ENCODE data around the gene DHRS3.
"Not testable (repeated sequence)": the region's sequence is repeated elsewhere in the genome, so short reads cannot be mapped to it uniquely, and the experiment has no call there.

Gene DHRS3

GRCh38 chr1:12656575-12656974 lies 38.6 kb upstream of the DHRS3 start:
- Histone ChIP-seq H3K27ac (ENCODE audit: low read depth, low read length) (no peak overlapping the region), H3K4me1 (ENCODE audit: control insufficient read depth in 1 of 2, insufficient read depth in 2 of 2, low read length in 2 of 2) (no peaks in the 10 kb centered on the region), H3K9ac (ENCODE audit: low read depth in 1 of 2, low read length in 2 of 2) (no peak overlapping the region), H3K27me3 (ENCODE audit: control insufficient read depth in 1 of 2, insufficient read depth in 2 of 2, low read length in 2 of 2) (no peaks in the 10 kb centered on the region), H3K4me3 (ENCODE audit: low read depth in 1 of 2, low read length in 2 of 2) (no peak overlapping the region), H3K9me3 (ENCODE audit: control insufficient read depth in 1 of 2, low read length in 2 of 2) (peaks cover 8 to 14% of the 10 kb centered on the region in 2 donors), H3K36me3 (ENCODE audit: control insufficient read depth in 1 of 2, insufficient read depth in 2 of 2, low read length in 2 of 2) (peaks cover 0 to 2% of the 10 kb centered on the region in 2 donors)

GRCh38 chr1:12654657-12655056 lies 36.6 kb upstream of the DHRS3 start:
- Histone ChIP-seq H3K9me3 (ENCODE audit: control insufficient read depth in 1 of 2, low read length in 2 of 2) (peaks cover 8 to 14% of the 10 kb centered on the region in 2 donors), H3K27me3 (ENCODE audit: control insufficient read depth in 1 of 2, insufficient read depth in 2 of 2, low read length in 2 of 2) (no peaks in the 10 kb centered on the region), H3K4me3 (ENCODE audit: low read depth in 1 of 2, low read length in 2 of 2) (no peak overlapping the region), H3K4me1 (ENCODE audit: control insufficient read depth in 1 of 2, insufficient read depth in 2 of 2, low read length in 2 of 2) (no peaks in the 10 kb centered on the region), H3K9ac (ENCODE audit: low read depth in 1 of 2, low read length in 2 of 2) (no peak overlapping the region), H3K36me3 (ENCODE audit: control insufficient read depth in 1 of 2, insufficient read depth in 2 of 2, low read length in 2 of 2) (peaks cover 0 to 2% of the 10 kb centered on the region in 2 donors), H3K27ac (ENCODE audit: low read depth, low read length) (no peak overlapping the region)

GRCh38 chr1:12654004-12654567 lies 36.1 kb upstream of the DHRS3 start:
- Histone ChIP-seq H3K27ac (ENCODE audit: low read depth, low read length) (no peak overlapping the region), H3K9ac (ENCODE audit: low read depth in 1 of 2, low read length in 2 of 2) (no peak overlapping the region), H3K27me3 (ENCODE audit: control insufficient read depth in 1 of 2, insufficient read depth in 2 of 2, low read length in 2 of 2) (no peaks in the 10 kb centered on the region), H3K36me3 (ENCODE audit: control insufficient read depth in 1 of 2, insufficient read depth in 2 of 2, low read length in 2 of 2) (peaks cover 0 to 2% of the 10 kb centered on the region in 2 donors), H3K4me1 (ENCODE audit: control insufficient read depth in 1 of 2, insufficient read depth in 2 of 2, low read length in 2 of 2) (no peaks in the 10 kb centered on the region), H3K4me3 (ENCODE audit: low read depth in 1 of 2, low read length in 2 of 2) (no peak overlapping the region), H3K9me3 (ENCODE audit: control insufficient read depth in 1 of 2, low read length in 2 of 2) (peaks cover 8 to 14% of the 10 kb centered on the region in 2 donors)

GRCh38 chr1:12649971-12650421 lies 32.0 kb upstream of the DHRS3 start:
- no peaks in the 10 kb centered on the region for H3K36me3 ChIP-seq (ENCODE audit: control insufficient read depth in 1 of 2, insufficient read depth in 2 of 2, low read length in 2 of 2)
- no peak overlapping the region for H3K4me3 ChIP-seq (ENCODE audit: low read depth in 1 of 2, low read length in 2 of 2)
- H3K9me3 ChIP-seq (ENCODE audit: control insufficient read depth in 1 of 2, low read length in 2 of 2), result peaks cover under 1 to 2% of the 10 kb centered on the region in 2 donors
- H3K9ac ChIP-seq (ENCODE audit: low read depth in 1 of 2, low read length in 2 of 2), result no peak overlapping the region
- H3K27me3 ChIP-seq (ENCODE audit: control insufficient read depth in 1 of 2, insufficient read depth in 2 of 2, low read length in 2 of 2), result no peaks in the 10 kb centered on the region
- no peaks in the 10 kb centered on the region for H3K4me1 ChIP-seq (ENCODE audit: control insufficient read depth in 1 of 2, insufficient read depth in 2 of 2, low read length in 2 of 2)
- no peak overlapping the region for H3K27ac ChIP-seq (ENCODE audit: low read depth, low read length)

GRCh38 chr1:12648741-12649140 lies 30.7 kb upstream of the DHRS3 start:
- H3K4me3 ChIP-seq (ENCODE audit: low read depth in 1 of 2, low read length in 2 of 2), result no peak overlapping the region
- H3K36me3 ChIP-seq (ENCODE audit: control insufficient read depth in 1 of 2, insufficient read depth in 2 of 2, low read length in 2 of 2), result no peaks in the 10 kb centered on the region
- H3K27ac ChIP-seq (ENCODE audit: low read depth, low read length), result no peak overlapping the region
- H3K9me3 ChIP-seq (ENCODE audit: control insufficient read depth in 1 of 2, low read length in 2 of 2), result no peaks in the 10 kb centered on the region
- H3K9ac ChIP-seq (ENCODE audit: low read depth in 1 of 2, low read length in 2 of 2), result no peak overlapping the region
- no peaks in the 10 kb centered on the region for H3K27me3 ChIP-seq (ENCODE audit: control insufficient read depth in 1 of 2, insufficient read depth in 2 of 2, low read length in 2 of 2)
- no peaks in the 10 kb centered on the region for H3K4me1 ChIP-seq (ENCODE audit: control insufficient read depth in 1 of 2, insufficient read depth in 2 of 2, low read length in 2 of 2)

GRCh38 chr1:12645401-12645800 lies 27.4 kb upstream of the DHRS3 start:
- H3K4me3 ChIP-seq (ENCODE audit: low read depth in 1 of 2, low read length in 2 of 2); H3K9ac ChIP-seq (ENCODE audit: low read depth in 1 of 2, low read length in 2 of 2); H3K4me1 ChIP-seq (ENCODE audit: control insufficient read depth in 1 of 2, insufficient read depth in 2 of 2, low read length in 2 of 2); H3K27me3 ChIP-seq (ENCODE audit: control insufficient read depth in 1 of 2, insufficient read depth in 2 of 2, low read length in 2 of 2); H3K36me3 ChIP-seq (ENCODE audit: control insufficient read depth in 1 of 2, insufficient read depth in 2 of 2, low read length in 2 of 2); H3K9me3 ChIP-seq (ENCODE audit: control insufficient read depth in 1 of 2, low read length in 2 of 2); H3K27ac ChIP-seq (ENCODE audit: low read depth, low read length): not testable (repeated sequence)

- Histone ChIP-seq H3K27ac (ENCODE audit: low read depth, low read length) (no peak overlapping the region), H3K9me3 (ENCODE audit: control insufficient read depth in 1 of 2, low read length in 2 of 2) (peaks cover 3 to 9% of the 10 kb centered on the region in 2 donors), H3K4me1 (ENCODE audit: control insufficient read depth in 1 of 2, insufficient read depth in 2 of 2, low read length in 2 of 2) (no peaks in the 10 kb centered on the region), H3K36me3 (ENCODE audit: control insufficient read depth in 1 of 2, insufficient read depth in 2 of 2, low read length in 2 of 2) (no peaks in the 10 kb centered on the region), H3K27me3 (ENCODE audit: control insufficient read depth in 1 of 2, insufficient read depth in 2 of 2, low read length in 2 of 2) (no peaks in the 10 kb centered on the region), H3K9ac (ENCODE audit: low read depth in 1 of 2, low read length in 2 of 2) (no peak overlapping the region), H3K4me3 (ENCODE audit: low read depth in 1 of 2, low read length in 2 of 2) (no peak overlapping the region)
Observed at GRCh38 chr1:12644829-12645228, 26.8 kb upstream of the DHRS3 start.

- Histone ChIP-seq H3K9ac (ENCODE audit: low read depth in 1 of 2, low read length in 2 of 2) (no peak overlapping the region), H3K9me3 (ENCODE audit: control insufficient read depth in 1 of 2, low read length in 2 of 2) (peaks cover 8 to 15% of the 10 kb centered on the region in 2 donors), H3K27me3 (ENCODE audit: control insufficient read depth in 1 of 2, insufficient read depth in 2 of 2, low read length in 2 of 2) (no peaks in the 10 kb centered on the region), H3K4me1 (ENCODE audit: control insufficient read depth in 1 of 2, insufficient read depth in 2 of 2, low read length in 2 of 2) (no peaks in the 10 kb centered on the region), H3K27ac (ENCODE audit: low read depth, low read length) (no peak overlapping the region), H3K36me3 (ENCODE audit: control insufficient read depth in 1 of 2, insufficient read depth in 2 of 2, low read length in 2 of 2) (no peaks in the 10 kb centered on the region), H3K4me3 (ENCODE audit: low read depth in 1 of 2, low read length in 2 of 2) (no peak overlapping the region)
Observed at GRCh38 chr1:12644237-12644636, 26.2 kb upstream of the DHRS3 start.

GRCh38 chr1:12643785-12644184 lies 25.8 kb upstream of the DHRS3 start, which contains the start of gene AADACL4:
Gene AADACL4 (plus strand): TSS chr1:12644085. CDS start chr1:12644547, 462 bp downstream.
- H3K36me3 ChIP-seq (ENCODE audit: control insufficient read depth in 1 of 2, insufficient read depth in 2 of 2, low read length in 2 of 2), result no peaks in the 10 kb centered on the region
- no peak within 1 kb of the TSS for H3K27ac ChIP-seq (ENCODE audit: low read depth, low read length)
- no peaks in the 10 kb centered on the region for H3K27me3 ChIP-seq (ENCODE audit: control insufficient read depth in 1 of 2, insufficient read depth in 2 of 2, low read length in 2 of 2)
- no peaks in the 10 kb centered on the region for H3K4me1 ChIP-seq (ENCODE audit: control insufficient read depth in 1 of 2, insufficient read depth in 2 of 2, low read length in 2 of 2)
- H3K9me3 ChIP-seq (ENCODE audit: control insufficient read depth in 1 of 2, low read length in 2 of 2), result peaks cover 12 to 17% of the 10 kb centered on the region in 2 donors
- no peak within 1 kb of the TSS for H3K4me3 ChIP-seq (ENCODE audit: low read depth in 1 of 2, low read length in 2 of 2)
- no peak within 1 kb of the TSS for H3K9ac ChIP-seq (ENCODE audit: low read depth in 1 of 2, low read length in 2 of 2)

- H3K36me3 ChIP-seq (ENCODE audit: control insufficient read depth in 1 of 2, insufficient read depth in 2 of 2, low read length in 2 of 2), result no peaks in the 10 kb centered on the region
- no peak overlapping the region for H3K27ac ChIP-seq (ENCODE audit: low read depth, low read length)
- H3K4me1 ChIP-seq (ENCODE audit: control insufficient read depth in 1 of 2, insufficient read depth in 2 of 2, low read length in 2 of 2), result no peaks in the 10 kb centered on the region
- H3K27me3 ChIP-seq (ENCODE audit: control insufficient read depth in 1 of 2, insufficient read depth in 2 of 2, low read length in 2 of 2), result no peaks in the 10 kb centered on the region
- no peak overlapping the region for H3K4me3 ChIP-seq (ENCODE audit: low read depth in 1 of 2, low read length in 2 of 2)
- H3K9ac ChIP-seq (ENCODE audit: low read depth in 1 of 2, low read length in 2 of 2), result no peak overlapping the region
- H3K9me3 ChIP-seq (ENCODE audit: control insufficient read depth in 1 of 2, low read length in 2 of 2), result peaks cover 12 to 17% of the 10 kb centered on the region in 2 donors
Observed at GRCh38 chr1:12643079-12643478, 25.1 kb upstream of the DHRS3 start.

- no peaks in the 10 kb centered on the region for H3K27me3 ChIP-seq (ENCODE audit: control insufficient read depth in 1 of 2, insufficient read depth in 2 of 2, low read length in 2 of 2)
- no peak overlapping the region for H3K9ac ChIP-seq (ENCODE audit: low read depth in 1 of 2, low read length in 2 of 2)
- H3K4me1 ChIP-seq (ENCODE audit: control insufficient read depth in 1 of 2, insufficient read depth in 2 of 2, low read length in 2 of 2), result no peaks in the 10 kb centered on the region
- H3K9me3 ChIP-seq (ENCODE audit: control insufficient read depth in 1 of 2, low read length in 2 of 2), result peaks cover 12 to 17% of the 10 kb centered on the region in 2 donors
- no peak overlapping the region for H3K27ac ChIP-seq (ENCODE audit: low read depth, low read length)
- H3K36me3 ChIP-seq (ENCODE audit: control insufficient read depth in 1 of 2, insufficient read depth in 2 of 2, low read length in 2 of 2), result no peaks in the 10 kb centered on the region
- H3K4me3 ChIP-seq (ENCODE audit: low read depth in 1 of 2, low read length in 2 of 2), result no peak overlapping the region
Observed at GRCh38 chr1:12640958-12641272, 22.9 kb upstream of the DHRS3 start.
